Suppressor macrophage (primary cell): Measurements from ENCODE around the gene ZNHIT1.

Experiments
- DNase-seq, 4 experiments: peaks; one replicate each; pipeline ENCODE4 v3.0.0-alpha.2; 2020 to 2022
- total RNA-seq, 17 experiments: gene quantifications; one replicate each; lab custom pipeline; 2026; ENCODE audit warnings: mixed read lengths in 6 of 17, inconsistent platforms in 3 of 17; lab: John Stamatoyannopoulos, UW

ZNHIT1 gene
- total RNA-seq: 21.0 to 66.6 (median 41.0) reads per million in 17 experiments

DNA sequence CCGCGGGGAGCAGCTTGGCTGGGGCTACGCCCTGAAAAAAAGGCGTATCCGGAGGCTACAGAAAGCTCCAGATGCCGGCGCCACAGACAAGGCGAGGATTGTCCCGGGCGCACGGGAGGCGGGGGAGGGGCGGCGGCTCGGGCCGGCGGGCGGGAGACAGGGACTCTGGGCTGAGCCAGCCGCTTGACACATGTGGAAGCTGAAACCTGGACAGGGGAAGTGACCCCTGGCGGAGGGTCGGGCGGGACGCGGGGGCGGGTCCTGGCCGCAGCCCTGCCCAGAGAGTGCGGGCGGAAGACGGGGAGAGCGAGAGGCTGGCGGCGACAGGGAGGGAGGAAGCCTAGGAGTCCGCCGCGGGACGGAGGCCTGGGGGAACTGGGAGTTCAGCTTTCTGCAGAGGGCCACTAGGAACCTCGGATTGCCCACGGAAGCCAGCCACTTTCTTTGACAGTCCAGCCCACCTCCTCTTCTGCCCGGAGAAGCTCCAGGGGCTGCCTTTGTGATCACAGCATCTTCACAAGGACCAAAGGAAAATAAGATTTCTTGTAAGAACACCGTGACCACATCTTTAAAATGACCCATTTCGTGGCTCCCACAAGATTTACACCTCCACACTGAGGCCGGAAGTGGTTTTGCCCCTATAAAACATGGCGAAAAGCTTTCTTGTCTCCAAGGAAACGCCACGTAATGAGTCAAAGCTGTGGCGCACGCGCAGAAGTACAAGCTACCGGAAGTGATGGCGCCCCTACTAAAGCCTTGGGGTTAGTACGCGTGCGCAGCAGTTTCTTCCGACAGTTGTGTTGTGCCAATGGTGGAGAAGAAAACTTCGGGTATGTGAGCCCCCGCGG, at the start of gene ZNHIT1, which contains the start of gene PLOD3:
Gene ZNHIT1, plus strand, starts transcription at position 778 of the 848 bp plus-strand sequence. Its CDS starts 31 bp downstream, at position 809.
Gene PLOD3, minus strand, starts transcription at position 194 of the 848 bp plus-strand sequence. CDS start 307 bp downstream, outside the sequence.
- DNase-seq: peak; percentile 98 to 100 (median 100)

DNA sequence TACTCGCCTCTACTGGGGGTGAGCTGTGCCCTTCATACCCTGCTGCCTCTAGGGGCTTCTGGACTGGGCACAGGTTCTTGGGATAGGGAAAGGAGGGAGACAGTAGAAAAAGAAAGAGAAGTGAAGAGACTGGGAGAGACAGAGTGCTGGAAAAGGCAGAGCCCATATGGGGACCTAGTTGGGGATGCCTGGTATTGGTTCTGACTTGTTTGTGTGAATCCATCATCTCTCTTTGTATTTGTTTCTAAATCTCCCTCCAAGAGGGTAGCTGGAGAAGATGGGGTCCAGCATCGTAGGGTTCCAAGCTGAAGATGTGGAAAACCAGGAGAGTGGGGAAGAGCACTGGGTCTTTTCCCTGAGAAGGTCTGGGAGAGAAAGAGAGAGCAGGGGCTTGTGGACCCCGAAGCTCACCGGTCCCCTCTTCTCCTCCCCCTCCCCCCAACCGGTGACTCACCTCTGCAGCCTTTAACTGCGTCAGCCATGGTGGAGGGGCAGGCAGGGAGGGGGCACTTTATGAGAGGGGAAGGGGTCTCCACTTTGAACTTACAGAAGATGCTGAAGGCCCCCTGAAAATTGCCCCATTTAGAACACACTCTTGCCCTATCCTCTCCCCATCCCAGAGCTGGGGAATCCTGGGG, 49.4 kb upstream of the ZNHIT1 start:
- DNase-seq: no peak

DNA sequence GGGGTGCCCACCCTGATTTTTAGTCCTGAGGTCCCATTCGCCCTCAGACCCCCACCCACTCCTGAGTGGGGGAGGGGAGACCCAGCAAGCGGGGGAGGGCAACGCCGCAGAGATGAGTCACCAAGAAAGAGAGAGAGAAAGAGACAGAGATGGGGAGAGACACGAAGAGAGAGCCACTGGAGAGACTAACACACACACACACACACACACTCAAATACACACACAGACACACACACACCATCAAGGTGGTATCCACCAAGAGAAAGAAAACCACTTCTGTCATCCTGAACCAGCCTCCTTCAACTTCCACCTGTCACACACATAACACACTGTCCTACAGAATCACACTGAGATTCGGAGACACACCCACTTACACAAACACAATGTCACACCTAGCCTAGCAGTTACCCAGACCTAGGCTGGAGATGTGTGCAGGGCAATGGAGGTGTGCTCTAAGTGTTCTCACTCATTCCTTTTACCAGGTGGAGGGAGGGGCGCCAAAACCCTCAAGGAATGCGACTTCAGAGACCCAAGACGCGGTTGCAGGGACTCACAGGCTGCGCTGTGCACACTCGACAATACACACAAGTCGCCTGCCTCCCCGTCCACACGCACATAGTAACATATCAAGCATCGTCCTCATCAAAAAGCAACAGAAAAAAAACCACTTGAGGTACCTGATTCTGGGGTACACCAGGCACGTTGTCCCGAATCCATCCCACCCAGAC, 48.7 kb upstream of the ZNHIT1 start:
- no peak for DNase-seq

DNA sequence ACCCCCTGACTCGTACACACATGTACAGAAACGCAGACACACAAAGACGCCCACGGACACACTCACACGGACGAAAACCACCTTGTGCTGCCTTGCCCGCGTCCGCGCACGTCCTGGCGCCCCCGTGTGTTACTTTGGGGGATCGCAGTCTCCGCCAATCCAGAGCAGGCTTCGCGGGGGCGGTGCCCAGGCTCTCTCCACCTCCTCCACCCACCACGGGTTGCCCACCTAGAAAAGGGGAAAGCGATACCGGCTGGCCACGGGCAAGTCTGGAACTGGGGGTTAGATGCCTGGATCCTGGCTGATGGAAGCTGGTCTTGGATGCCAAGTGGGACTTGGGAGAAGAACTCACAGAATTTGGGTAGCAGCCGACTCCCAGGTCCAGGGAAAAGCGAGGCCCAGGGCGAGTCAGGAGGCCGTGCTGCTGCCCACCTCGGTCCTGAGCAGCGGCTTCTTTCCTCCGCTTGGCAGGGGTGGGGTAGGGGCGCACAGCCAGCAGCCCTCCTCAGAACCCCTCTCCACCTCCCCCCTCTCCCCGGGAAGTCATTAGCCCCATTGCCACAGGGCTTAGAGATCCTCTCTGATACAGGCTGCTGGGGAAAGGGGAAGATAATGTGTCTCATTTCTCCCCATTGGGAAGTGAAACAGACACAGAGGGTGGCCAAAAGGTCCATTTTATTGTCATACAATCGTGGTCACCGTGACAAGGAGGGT, 48.0 kb upstream of the ZNHIT1 start:
- DNase-seq: peak; percentile 64 to 82 (median 72)

DNA sequence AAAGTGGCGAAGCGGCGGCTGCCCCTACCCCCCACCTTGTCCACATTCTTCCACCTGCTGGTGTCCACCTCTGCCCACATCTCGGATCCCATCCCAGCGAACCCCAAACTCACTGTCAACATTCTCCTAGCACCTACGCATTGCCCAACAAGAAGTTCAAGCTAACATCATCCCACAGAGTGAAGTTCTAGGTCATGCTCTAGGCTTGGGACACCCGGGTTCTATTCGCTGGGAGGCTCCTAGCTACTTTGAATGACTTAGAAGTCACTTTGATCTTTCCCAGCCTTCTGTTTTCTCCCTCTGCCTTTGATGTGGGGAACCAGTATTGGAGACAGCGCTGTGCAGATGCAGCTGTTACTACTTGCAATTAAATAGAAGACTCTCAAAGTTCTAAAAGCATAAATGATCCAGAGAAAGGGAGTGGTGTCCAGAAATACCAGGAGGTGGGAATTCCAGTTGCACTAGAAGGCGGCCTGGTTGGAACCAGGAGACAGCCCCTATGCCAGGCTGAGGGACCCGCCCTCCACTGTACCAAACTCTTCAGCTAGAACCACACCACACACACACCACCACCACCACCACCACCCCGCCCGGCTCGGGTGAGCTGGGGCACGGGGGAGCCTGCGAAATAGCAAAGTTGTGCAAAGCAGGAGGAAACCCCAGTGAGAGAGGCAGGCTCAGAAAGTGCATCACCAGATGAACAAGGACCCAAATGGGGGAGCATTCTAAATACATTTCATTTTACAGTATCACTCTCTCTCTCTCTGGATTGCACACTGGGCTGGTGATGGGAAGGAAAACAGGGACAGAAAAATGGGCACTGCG, 47.1 kb upstream of the ZNHIT1 start:
- DNase-seq: peak in 2 of 4 experiments; percentile 30 to 34

DNA sequence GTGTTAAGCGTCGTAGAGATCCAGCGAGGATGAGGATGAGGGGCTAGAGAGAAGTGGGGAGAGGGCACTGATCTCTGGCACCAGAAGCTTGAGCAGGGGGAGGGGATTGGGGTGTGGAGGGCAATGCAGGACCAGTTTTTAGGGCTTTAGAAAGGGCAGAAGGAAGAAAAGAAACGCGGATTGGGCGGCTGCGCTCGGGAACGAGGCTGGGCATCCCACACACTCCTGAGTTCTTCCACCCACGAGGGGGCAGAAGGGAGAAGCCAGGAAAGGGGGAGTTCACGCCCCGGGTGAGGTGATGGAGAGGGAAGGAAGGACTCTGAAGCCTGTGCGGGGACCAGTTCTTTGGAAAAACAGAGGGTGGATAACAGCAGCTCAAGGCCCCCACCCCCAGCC, 46.5 kb upstream of the ZNHIT1 start:
- peak in 1 of 4 experiments; percentile 29 for DNase-seq

DNA sequence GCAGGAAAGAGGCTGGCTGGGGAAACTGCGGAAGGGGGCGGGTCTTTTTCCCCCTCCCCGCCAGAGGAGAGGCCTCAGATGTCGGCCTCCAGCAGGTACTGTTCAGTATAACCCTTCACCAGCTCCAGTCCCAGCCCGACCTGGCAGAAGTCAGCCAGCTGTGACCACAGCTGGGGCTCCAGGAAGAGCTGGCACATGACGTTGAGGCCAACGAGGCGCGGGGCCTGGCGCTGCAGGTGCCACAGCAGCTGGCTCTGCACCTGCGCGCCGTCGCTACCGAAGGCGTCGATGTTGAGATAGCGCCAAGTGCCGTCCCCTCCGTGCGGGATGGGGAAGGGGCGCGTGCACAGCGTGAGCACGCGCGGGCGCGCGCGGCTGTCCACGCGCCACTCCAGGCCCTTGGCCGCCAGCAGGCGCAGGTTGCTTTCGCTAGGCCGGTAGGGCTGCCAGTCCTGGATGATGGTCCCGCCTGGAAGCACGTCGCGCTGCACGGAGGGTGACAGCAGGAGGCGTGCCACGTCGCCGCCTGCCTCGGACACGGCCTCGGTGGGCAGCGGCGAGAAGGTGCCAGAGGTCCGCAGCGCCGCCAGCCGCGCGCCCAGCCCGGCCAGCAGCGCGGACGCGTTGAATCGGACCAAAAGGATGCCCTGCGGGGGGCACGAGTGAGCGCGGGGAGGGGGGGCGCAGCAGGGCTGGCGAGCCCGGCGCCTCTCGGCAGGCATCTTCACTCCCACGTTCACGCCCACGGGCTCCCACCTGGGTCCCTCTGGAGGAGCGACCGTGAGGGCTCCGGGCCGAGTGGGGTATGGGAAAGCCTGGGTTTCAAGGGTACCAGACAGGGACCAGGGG, 45.7 kb upstream of the ZNHIT1 start:
- DNase-seq: peak in 1 of 4 experiments; percentile 14

DNA sequence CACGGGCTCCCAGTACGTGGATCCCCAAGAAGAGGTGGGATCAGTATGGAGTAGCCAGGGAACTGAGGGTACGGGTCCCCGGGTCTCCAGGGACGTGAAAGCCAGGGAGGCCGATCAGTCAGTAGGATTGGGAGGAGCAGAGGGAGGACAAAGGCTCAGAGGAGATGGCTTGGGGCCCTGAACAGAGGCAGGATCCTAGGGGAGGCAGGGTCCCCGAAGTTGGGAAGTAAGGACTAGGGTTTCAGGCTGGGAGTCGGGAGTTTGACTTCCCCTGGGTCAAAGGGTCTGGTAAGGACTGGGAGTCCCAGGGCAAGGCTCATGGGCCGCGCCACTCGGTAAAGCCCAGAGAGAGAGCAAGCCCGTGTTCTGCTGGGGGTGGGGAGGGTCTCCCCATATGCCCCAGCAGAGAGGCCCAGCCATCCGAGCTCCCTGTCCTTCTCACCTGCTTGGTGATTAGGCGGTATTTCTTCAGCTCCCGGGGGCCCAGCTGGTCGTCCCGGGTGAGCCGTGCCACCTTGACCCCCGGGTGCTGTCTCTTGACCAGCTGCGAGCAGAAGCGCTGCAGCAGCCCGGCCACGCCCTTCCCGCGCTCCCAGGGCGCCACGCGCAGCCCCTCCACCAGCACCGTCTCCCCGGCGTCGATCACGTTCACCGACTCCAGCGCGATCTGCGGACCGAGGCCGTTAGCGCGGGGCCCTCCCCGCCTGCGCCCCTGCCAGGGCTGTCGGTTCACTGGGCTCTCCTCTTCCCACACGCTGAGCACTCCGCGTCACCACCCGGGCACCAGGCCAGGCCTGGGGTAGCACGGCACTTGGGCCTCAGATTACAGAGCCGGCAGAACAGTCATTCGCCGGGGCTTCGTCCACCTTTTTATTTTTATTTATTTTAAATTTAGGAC, 44.9 kb upstream of the ZNHIT1 start:
- peak; percentile 67 to 82 (median 77) for DNase-seq

DNA sequence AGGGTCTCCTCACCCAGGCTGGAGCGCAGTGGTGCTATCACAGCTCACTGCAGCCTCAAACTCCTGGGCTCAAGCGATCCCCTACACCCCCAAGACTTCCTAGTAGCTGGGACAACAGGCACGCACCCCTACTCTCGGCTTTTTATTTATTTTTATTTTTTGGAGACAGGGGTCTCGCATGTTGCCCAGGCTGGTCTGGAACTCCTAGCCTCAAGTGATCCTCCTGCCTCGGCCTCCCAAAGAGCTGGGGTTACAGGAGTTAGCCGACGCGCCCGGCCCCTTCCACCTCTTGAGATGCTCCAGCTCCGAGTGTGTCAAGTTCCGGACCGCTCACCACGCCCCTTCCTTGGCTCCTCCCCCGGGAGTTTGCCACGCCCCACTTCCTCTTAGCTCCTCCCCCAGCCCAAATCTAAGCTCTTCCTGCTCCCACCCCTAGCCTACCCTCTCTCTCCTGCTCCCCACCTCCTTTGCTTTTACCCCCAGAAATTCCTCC, 44.2 kb upstream of the ZNHIT1 start:
- peak; percentile 52 to 68 (median 57) for DNase-seq

DNA sequence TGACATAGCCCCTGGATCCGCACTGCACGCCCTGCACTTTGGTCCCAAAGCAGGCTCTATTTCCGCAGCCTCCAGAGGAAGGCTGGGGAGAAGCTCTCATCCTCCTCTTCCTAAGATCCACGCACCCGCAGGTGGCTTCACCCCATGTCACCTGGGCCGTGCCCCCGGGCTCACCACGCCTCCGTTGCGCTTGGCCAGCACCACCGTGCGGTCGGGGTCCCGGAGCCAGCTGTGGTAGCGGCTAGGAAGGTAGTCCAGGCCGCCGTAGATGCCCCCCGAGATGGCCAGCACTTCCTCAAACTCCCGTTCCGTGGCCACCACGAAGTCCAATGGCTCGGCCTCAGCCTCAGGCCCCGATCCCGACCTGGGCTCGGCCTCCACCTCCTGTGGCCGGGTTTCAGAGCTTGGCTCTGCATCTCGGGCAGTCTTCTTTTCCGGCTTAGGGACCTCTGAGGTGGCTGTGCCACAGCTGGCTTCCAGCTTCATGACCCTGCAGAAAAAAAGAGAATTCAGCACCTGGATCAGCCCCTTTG, 43.6 kb upstream of the ZNHIT1 start:
- no peak for DNase-seq

DNA sequence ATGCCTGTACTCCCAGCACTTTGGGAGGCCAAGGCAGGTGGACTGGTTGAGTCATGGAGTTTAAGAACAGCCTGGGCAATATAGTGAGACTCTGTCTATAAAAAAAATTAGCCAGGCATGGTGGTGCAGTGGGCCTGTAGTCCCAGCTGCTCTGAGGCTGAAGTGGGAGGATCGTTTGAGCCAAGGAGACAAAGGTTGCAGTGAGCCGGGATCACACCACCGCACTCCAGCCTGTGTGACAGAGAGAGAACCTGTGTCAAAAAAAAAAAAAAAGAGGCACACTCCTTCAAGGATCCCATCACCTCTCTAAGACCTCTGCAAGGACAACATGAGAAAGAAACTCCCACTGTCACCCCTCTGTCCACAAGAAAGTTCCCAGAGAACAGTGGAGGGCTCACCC, 42.3 kb upstream of the ZNHIT1 start:
- no peak for DNase-seq

DNA sequence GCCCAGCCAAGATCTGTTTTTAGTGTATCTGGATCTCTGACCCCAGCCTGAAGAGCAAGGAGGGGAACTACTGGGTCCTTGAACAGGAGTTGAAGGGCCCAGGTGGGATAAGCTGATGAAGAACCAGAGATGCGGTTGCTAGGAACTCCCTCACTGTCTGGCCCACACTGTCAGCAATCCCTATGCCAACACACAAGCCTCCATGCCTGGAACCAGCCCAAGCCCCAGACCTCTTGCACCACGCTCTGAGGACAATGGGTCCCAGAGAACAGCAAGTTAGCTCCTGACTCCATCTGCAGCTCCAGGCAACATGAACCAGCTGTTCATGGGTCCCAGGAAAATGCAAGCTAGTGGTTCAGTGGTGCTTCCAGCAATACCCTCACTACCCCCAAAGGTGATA, 40.3 kb upstream of the ZNHIT1 start:
- no peak for DNase-seq

DNA sequence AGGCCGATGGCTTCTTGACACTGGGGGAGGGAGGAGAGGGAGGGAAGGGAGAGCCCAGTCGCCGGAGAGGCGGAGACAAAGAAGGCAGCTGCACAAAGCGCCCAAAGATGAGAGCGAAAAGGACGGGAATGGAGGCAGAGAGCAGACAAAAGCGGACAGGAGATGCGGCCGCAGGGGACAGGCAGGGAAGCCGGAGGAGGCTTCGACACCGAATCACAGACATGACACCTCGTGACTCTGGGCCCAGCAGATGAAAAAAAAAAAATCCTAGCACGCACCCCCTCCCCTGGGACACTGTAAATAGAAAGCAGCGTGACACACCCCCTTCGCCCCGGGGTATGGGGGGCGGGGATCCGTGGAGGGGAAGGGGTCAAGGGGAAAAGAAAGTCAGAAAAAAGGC, 38.8 kb upstream of the ZNHIT1 start:
- DNase-seq: peak in 1 of 4 experiments; percentile 7

DNA sequence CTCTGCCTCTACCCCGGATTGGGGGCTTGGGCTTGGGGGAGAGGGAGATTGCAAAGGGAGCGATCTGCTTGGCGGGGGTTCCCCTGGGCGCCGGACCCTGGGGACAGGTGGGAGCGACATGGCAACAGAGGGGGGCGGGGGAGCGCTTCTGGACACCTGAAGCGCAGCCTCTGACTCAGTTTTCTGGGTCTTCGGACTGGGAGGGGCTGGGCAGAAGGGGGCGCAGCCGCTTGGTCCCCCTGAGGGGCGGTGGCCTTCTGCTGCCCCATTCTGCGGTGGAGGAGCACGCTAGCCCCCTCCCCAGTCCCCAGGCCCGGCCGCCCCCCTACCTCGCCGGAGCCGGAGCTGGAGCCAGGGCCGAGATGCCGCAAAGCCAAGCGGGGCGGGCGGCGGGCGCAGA, 38.3 kb upstream of the ZNHIT1 start:
- no peak for DNase-seq

DNA sequence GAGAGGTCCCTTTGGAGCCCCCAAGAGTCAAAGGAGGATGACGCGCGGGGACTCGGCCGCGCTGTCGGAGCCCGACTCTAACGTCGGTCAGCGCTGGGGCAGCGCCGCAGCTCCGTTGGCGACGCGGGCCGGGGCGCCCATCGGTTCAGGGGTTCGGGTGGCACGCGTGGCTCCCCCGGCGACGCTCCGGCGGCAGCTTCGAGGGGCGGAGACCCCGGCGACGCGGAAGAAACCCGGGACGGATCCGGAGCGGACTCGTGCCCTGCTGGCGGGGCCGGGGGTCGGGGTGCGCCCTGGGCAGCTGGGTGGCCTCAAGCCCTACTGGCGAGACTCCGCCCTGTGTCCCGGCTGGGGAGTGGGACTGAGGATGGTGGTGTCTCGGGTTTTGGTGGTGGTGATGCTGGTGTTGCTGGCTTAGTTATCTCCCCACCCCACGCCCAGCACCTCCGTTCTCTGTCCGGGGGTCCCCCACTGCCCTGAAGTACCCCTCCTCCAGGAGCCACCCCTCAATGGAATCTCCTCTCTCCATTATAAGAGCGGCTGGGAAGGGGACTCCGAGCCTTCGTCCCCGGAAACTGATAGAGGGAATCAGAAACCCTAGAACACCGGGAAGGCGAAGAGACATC, 37.7 kb upstream of the ZNHIT1 start, which contains the start of gene NAT16:
Gene NAT16, minus strand, starts transcription at position 164 of the 626 bp plus-strand sequence. CDS start 5,486 bp downstream, outside the sequence.
- DNase-seq: no peak

DNA sequence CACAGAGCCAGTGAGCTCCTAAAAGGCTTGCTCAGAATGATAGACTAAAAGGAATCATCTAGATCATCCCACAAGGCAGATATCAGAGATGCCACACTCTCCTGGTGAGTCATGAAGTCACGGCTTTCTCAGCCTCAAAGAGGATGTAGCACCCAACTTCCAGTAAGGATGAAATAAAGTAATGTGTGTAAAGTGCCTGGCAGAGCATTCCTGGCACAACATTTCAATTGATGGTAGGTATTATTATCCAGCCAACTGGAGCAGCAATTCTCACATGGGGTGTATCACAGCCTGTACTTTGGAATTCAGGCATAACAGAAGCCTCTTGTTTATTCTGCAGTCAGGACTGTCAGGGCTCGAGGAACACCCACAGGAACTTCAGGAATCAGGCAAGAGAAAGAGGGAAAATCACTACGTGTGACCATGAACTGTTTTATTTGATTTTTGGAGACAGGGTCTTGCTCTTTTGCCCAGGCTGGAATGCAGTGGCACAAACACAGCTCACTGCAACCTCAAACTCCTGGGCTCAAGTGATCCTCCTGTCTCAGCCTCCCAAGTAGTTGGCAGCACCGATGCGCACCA, 32.6 kb upstream of the ZNHIT1 start:
- peak in 3 of 4 experiments; percentile 55 to 66 (median 56) for DNase-seq

DNA sequence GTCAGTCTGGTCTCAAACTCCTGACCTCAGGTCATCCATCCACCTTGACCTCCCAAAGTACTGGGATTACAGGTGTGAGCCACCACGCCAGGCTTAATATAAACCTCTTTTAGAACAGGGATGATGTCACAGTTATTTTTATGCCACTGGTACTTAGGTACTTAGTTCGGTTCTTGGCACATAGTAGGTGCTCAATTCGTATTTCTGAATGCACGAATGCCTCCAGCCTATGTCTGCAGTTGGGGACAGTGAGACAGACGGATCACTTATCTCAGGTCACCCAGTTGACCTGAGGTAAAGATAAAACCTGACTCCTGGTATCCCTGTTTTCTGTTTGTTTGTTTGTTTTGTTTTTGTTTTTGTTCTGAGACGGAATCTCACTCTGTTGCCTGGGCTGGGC, 31.8 kb upstream of the ZNHIT1 start:
- no peak for DNase-seq
